Urothelium cell line (cell line): ENCODE data around the gene MTRR.
"Not testable (repeated sequence)": the region's sequence is repeated elsewhere in the genome, so short reads cannot be mapped to it uniquely, and the experiment has no call there.

Experiments
- DNase-seq: peaks from one replicate; pipeline ENCODE4 v3.0.0; 2011; ENCODE audit warnings: low spot score, mixed read lengths
- FAIRE-seq: peaks from 2 replicates; lab custom pipeline; 2011; peaks lifted over from hg19 to GRCh38; lab: Jason Lieb, UNC

The MTRR gene

GRCh38 chr5:7894439-7894838 lies 25.5 kb downstream of the MTRR start:
- DNase-seq (no peak), FAIRE-seq (no peak)

- FAIRE-seq (no peak), DNase-seq (no peak)
Measured at GRCh38 chr5:7894860-7895259, 25.9 kb downstream of the MTRR start.

DNA sequence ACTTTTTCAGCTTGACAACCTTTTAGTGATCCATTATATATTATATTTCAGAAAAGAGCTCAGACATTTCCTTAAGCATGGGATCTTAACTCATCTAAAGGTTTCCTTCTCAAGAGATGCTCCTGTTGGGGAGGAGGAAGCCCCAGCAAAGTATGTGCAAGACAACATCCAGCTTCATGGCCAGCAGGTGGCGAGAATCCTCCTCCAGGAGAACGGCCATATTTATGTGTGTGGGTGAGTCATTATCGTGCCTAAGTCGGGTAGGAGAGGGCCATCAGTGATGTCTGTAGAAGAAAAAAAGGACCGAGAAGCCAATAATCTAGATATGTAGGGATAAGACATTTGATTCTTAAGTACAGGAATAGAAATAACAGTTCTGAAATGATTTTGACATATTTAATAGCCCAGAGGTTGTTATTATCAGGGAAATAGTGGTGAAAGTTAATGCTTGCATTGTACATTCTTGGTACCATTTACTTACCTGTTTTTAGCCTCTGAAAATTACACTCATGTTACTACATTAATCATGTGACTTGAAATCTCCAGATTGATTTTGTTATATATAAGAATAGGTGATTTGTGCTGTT lies 28.2 kb downstream of the MTRR start:
- peak; percentile 65 for DNase-seq
- FAIRE-seq, result no peak

DNA sequence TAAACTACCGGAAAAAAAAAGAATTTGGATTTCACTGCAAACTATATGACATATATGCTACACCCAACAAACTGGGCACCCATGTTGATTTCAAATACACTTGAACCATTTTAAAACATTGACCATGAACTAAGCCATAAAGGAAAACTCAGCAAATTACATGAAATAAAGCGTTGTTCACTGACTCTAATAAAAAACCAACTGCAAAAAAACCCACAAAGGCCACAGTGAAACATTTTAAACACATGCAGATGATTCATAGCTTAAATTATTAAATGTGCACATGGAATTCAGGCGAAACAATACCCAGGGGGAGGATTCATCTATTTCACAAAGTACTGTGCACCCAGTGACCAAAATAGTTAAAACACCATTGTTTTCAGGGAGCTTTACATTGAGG lies 33.3 kb downstream of the MTRR start:
- no peak for FAIRE-seq
- DNase-seq, result no peak

- DNase-seq (no peak), FAIRE-seq (no peak)
Measured at GRCh38 chr5:7902666-7903625, 34.0 kb downstream of the MTRR start.

DNA sequence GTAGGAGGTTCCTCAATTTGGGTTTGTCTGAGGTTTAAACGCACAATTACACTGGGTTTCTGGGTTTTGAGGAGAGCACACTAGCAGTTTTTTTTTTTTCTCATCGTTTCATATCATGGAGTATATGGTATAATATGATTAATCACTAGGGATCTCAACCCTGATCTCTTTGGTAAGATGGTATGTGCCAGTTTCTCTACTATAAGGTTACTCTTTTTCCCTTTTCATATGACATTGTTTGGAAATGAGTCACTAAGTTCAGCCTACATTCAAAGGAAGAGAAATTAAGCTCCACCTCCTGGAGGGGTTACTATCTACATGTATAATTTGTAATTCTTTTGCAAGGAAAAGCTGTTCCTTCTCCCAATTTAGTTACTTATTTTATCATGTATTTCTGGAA lies 35.2 kb downstream of the MTRR start:
- no peak for FAIRE-seq
- peak; percentile 35 for DNase-seq

DNA sequence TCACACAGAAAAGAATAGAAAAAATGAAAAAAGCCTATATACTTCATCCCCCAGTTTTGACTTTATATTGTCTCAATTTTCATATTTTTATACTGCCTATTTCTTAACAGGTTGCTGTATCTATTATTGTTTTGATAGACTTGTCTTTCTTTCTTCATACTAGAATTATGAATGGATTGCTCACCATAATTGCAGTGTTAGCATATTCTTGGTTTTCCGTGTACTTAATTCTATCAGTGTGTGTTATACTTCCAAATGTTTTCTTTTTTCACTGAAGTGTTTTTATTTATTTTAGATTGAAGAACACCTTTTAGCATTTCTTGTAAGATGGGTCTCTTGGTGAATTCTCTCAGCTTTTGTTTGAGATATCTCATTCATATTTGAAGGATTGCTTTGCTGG lies 38.7 kb downstream of the MTRR start:
- FAIRE-seq (no peak), DNase-seq (no peak)

DNA sequence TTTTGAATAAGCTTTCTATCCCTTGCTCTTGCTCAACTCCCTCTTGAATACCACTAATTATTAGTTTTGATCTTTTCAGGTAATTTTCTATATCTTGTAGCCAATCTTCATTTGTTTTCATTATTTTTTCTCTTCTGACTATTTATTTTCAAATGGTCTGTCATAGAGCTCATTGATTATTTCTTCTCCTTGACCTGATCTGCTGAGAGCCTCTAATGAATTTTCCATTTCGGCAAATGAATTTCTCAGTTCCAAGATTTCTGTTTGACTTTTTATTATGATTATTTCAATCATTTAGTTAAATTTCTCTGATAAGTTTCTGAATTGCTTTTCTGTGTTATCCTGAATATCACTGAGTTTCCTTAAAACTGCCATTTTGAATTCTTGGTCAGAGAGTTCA lies 39.4 kb downstream of the MTRR start:
- no peak for FAIRE-seq

GRCh38 chr5:7910738-7911428 lies 41.9 kb downstream of the MTRR start:
- no peak for FAIRE-seq

More for the DNA sequence above, 39.4 kb downstream of the MTRR start:
- DNase-seq, result no peak

GRCh38 chr5:7911429-7911771 lies 42.5 kb downstream of the MTRR start:
- not testable (repeated sequence) for DNase-seq, FAIRE-seq

More at GRCh38 chr5:7910738-7911428, 41.9 kb downstream of the MTRR start:
- DNase-seq, result no peak

DNA sequence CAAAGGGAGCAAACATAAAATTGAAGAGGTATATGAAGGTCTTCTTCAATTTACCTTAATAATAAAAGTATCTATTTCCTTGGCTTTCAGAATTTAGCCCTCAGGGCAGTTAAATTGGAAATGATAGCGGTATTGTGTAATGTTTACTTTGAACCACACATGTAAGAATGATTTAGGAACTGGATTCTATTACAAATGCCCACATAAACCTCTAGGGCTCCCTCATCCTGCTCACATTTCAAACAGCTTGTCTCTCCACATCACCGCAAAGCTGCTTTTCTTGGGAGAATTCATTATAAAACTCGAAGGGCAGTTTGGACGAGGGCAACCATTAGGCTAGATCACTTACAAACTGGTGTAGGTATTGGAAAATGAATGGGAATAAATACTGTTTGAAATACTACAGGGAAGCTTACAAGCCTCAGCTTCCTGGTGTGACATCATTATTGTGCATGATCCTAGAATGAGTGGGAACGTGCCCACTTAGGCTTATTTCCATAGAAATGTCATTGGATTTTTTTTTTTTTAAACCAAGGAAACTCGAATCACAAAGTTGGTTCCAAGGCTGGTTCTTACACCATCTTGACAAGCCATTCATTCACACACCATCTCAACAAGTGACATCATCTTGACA lies 47.3 kb downstream of the MTRR start:
- FAIRE-seq, result no peak
- no peak for DNase-seq

GRCh38 chr5:7917130-7918123 lies 48.5 kb downstream of the MTRR start:
- no peak for DNase-seq
- FAIRE-seq, result peak; percentile 13

GRCh38 chr5:7925961-7926695 lies 57.2 kb downstream of the MTRR start:
- FAIRE-seq (no peak), DNase-seq (no peak)

DNA sequence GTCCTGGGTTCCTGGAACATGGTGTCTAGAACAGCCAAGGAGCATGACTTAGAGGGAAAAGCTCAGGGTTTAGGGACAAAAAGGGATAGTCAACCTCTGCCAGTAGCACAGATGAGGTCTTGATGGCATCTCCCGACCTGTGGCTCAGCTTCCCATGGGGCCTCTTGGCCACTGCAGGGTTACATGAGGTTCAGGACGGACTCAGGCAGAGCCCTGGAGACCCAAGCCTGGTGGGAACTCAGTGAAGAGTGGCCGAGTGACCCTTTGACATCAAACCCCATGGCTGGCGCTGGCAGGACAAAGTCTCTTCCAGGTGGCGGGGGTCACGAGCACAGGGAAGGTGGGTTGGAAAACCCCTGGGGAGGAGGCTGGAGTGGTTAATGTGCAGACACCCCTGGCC lies 57.8 kb downstream of the MTRR start:
- no peak for FAIRE-seq
- no peak for DNase-seq

DNA sequence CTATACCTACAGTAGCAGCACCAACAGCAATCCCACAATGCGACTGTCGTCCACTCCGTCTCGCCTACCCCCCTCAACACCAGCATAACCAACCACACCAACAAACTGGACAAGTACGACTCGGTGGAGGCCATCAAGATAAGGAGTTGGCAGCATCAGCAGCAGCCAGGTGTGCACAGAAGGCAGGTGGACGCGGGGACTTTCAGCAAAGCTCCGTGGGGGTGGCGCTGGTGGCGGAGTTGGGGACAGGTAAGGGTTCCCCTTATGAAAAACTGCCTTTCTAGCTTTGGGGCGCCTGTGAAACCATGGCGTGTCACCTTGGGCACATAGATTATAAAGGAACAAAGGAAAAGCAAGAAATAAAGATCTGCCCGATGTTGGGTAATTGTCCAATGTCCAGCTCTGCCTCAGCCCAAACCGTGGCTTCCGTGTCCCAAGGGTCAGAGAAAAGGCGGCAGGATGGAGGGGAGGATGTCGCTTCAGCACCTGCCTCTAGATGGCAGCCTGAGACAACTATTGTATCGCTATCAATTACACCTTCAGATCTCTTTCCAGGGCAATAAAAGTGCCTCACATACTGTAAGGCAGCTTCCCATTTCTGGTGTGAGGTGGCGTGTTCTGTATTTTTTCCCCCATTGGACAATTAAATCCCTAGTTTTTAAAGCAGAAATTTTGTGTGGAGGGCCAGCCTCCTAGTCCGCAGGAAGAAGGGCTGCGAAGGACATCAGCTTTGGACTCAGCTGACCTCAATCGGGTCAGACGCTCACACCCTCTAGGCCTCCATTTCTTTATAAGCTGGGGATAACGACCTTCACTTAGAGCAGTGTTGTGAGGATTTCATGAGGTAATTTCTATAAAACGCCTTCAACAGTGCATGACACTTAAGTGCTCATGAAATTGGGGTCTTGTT lies 58.8 kb downstream of the MTRR start:
- FAIRE-seq, result peak; percentile 86
- DNase-seq, result peak; percentile 83

DNA sequence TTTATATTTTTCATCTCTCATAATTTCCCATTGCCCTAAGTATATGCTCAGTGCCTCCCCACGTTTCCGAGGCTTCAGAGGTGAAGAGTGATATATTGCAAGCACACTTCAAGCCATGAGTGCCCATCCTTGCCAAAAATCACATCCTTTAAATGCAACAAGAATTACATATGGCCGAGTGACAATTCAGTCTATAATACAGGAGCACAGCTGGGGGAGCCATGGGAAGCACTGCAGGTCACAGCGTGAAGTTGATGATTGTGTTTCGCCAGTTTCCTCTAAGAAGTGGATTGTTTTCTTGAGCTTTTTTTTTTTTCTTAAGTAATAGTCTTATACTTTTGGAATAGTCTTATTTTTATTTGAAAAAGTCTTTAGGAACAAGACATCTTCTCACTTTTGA lies 61.1 kb downstream of the MTRR start:
- no peak for FAIRE-seq
- DNase-seq, result no peak

DNA sequence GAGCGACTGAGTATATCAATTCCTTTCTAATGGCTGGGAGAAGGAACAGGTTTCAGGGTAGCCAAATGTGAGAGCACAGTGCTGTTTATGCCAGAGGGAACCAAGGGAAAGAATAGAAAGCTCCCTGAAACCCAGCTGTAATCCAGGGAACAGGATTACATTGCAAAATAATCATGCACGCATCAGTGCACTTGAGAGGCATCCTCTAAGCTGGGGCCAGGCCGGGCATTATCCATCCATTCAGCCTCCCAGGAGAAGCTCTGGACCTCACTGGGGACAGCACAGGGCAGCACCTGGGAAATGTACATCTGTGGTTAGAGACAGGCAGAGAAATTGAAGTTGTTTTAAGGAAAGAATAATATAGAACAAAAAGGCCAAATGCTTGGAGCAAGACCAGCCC lies 72.7 kb downstream of the MTRR start:
- no peak for DNase-seq
- no peak for FAIRE-seq

GRCh38 chr5:7947301-7947700 lies 78.4 kb downstream of the MTRR start:
- DNase-seq, result no peak
- FAIRE-seq, result no peak
